SU-DHL-6 (cell line): ENCODE results near the gene SPATA31E1.

ENCODE experiments used
- H2AFZ ChIP-seq: fragments of 200-600 bp; sonication (generic); 2 replicates; pipeline ENCODE4 v1.6.1; 2014; ENCODE audit warnings: low read depth, mild to moderate bottlenecking, moderate library complexity, mixed read lengths, antibody characterized with exemption, low read length; ENCODE audit not compliant: severe bottlenecking
- H3F3A ChIP-seq: fragments of 200-600 bp; shearing (Covaris generic); 2 replicates; pipeline ENCODE4 v1.6.0; 2016; ENCODE audit warnings: antibody characterized with exemption, mild to moderate bottlenecking; ENCODE audit not compliant: insufficient read depth
- H3K27ac ChIP-seq: fragments of 200-600 bp; sonication (generic); 2 replicates; pipeline ENCODE4 v1.5.1; 2016; ENCODE audit warnings: low read depth, mild to moderate bottlenecking, low read length, moderate library complexity, mixed read lengths
- H3K27me3 ChIP-seq: fragments of 200-600 bp; sonication (generic), shearing (Covaris generic); 2 replicates; pipeline ENCODE4 v1.6.0; 2014; ENCODE audit warnings: mild to moderate bottlenecking, low read length
- H3K36me3 ChIP-seq: fragments of 200-600 bp; sonication (generic); 2 replicates; pipeline ENCODE4 v1.6.1; 2014; ENCODE audit warnings: mild to moderate bottlenecking, low read length, mixed read lengths
- H3K4me2 ChIP-seq: fragments of 300-600, 200-600 bp; shearing (Covaris generic), sonication (generic); 2 replicates; pipeline ENCODE4 v1.6.0; 2014; ENCODE audit warnings: low read length, low read depth, mild to moderate bottlenecking; ENCODE audit not compliant: poor library complexity, severe bottlenecking
- H3K4me3 ChIP-seq: fragments of 200-600 bp; sonication (generic); 2 replicates; pipeline ENCODE4 v1.5.1; 2014; ENCODE audit warnings: antibody characterized with exemption, low read length, mild to moderate bottlenecking, mixed read lengths; ENCODE audit not compliant: insufficient read depth, poor library complexity, severe bottlenecking
- H3K79me2 ChIP-seq: fragments of 200-600 bp; sonication (generic); 2 replicates; pipeline ENCODE4 v1.6.1; 2014; ENCODE audit warnings: mild to moderate bottlenecking, low read length, moderate library complexity; ENCODE audit not compliant: insufficient read depth
- H3K9ac ChIP-seq: fragments of 200-600 bp; sonication (generic); 2 replicates; pipeline ENCODE4 v1.7.0; 2014; ENCODE audit warnings: mild to moderate bottlenecking, low read length
- H3K9me2 ChIP-seq: fragments of 200-600 bp; sonication (generic); replicated peaks from 2 replicates; pipeline ENCODE4 v1.6.1; 2014; ENCODE audit warnings: low read length; ENCODE audit not compliant: insufficient read depth
- H3K9me3 ChIP-seq: fragments of 200-600 bp; sonication (generic); 2 replicates; pipeline ENCODE4 v1.6.1; 2014; ENCODE audit warnings: low read length, mixed read lengths; ENCODE audit not compliant: insufficient read depth
- H4K20me1 ChIP-seq: fragments of 200-600 bp; sonication (generic); 2 replicates; pipeline ENCODE4 v1.6.1; 2014; ENCODE audit warnings: low read depth, mild to moderate bottlenecking, antibody characterized with exemption, low read length, moderate library complexity, mixed read lengths
- CTCF ChIP-seq: fragments of 200-600 bp; sonication (generic); IDR thresholded peaks from one replicate; pipeline ENCODE4 v1.5.1; 2017; ENCODE audit warnings: antibody characterized with exemption, mild to moderate bottlenecking, low read length, moderate library complexity; ENCODE audit not compliant: insufficient read depth, poor library complexity, severe bottlenecking
- EZH2phosphoT487 ChIP-seq: fragments of 200-600 bp; sonication (generic), shearing (Covaris generic); conservative IDR thresholded peaks from 2 replicates; pipeline ENCODE4 v1.6.1; 2018; ENCODE audit warnings: mild to moderate bottlenecking, antibody characterized with exemption, low read length, moderate library complexity, mixed read lengths

Gene SPATA31E1

GRCh38 chr9:87873607-87874303 is 8.9 kb upstream of the SPATA31E1 start:
- Histone ChIP-seq H3K27ac (no peak overlapping the region), H3K9me3 (no peaks in the 10 kb centered on the region), H3K4me3 (no peak overlapping the region), H2AFZ (no peak overlapping the region), H3K9me2 (no peaks in the 10 kb centered on the region), H4K20me1 (no peaks in the 10 kb centered on the region), H3K9ac (no peak overlapping the region), H3K79me2 (no peaks in the 10 kb centered on the region), H3K36me3 (no peaks in the 10 kb centered on the region), H3K4me2 (no peak overlapping the region), H3K27me3 (no peaks in the 10 kb centered on the region), H3F3A (no peaks in the 10 kb centered on the region)
- TF ChIP-seq EZH2phosphoT487 = no peak
- TF ChIP-seq CTCF = no peak

DNA sequence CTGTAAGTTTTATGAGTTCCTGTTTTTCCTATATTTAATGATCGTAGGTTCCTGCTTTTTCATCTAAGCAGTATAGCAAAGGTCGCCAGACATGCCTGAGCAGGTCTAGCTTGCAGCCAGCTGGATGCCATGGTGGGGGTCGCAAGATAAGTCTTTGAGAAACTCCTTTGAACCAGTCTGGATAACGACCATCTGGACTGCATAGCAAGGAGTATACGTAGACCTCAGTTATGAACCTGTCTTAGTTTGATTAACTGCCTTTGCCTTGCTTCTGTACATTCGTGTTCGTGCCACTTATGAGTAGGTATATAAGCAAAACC is 8.4 kb upstream of the SPATA31E1 start:
- no peak overlapping the region for H3K9ac ChIP-seq
- H3F3A ChIP-seq = no peaks in the 10 kb centered on the region
- H3K4me3 ChIP-seq = no peak overlapping the region
- H3K27me3 ChIP-seq = no peaks in the 10 kb centered on the region
- H3K79me2 ChIP-seq = no peaks in the 10 kb centered on the region
- no peaks in the 10 kb centered on the region for H3K9me2 ChIP-seq
- no peak overlapping the region for H2AFZ ChIP-seq
- no peak overlapping the region for H3K4me2 ChIP-seq
- TF ChIP-seq EZH2phosphoT487 (no peak), CTCF (no peak)
- H3K9me3 ChIP-seq = no peaks in the 10 kb centered on the region
- no peak overlapping the region for H3K27ac ChIP-seq
- no peaks in the 10 kb centered on the region for H3K36me3 ChIP-seq
- no peaks in the 10 kb centered on the region for H4K20me1 ChIP-seq

GRCh38 chr9:87875060-87875459 is 7.6 kb upstream of the SPATA31E1 start:
- Histone ChIP-seq H3K36me3 (no peaks in the 10 kb centered on the region), H3K79me2 (no peaks in the 10 kb centered on the region), H3K27ac (no peak overlapping the region), H3K9me3 (no peaks in the 10 kb centered on the region), H3K27me3 (no peaks in the 10 kb centered on the region), H2AFZ (no peak overlapping the region), H4K20me1 (no peaks in the 10 kb centered on the region), H3K9ac (no peak overlapping the region), H3K9me2 (no peaks in the 10 kb centered on the region), H3K4me3 (no peak overlapping the region), H3K4me2 (no peak overlapping the region), H3F3A (no peaks in the 10 kb centered on the region)
- TF ChIP-seq CTCF (no peak), EZH2phosphoT487 (no peak)
